Fibroblast of lung (primary cell): ENCODE results near the gene LMAN1L.

Experiments
- CTCF ChIP-seq, 2 donors: IDR thresholded peaks in 1 of 2; conservative IDR thresholded peaks in 1 of 2; 1 replicate in 1 of 2; 2 replicates in 1 of 2; pipeline ENCODE4 v1.5.1; 2011 to 2012; ENCODE audit warnings: low read length in 2 of 2, control low read depth in 1 of 2, inconsistent platforms in 1 of 2, low read depth in 1 of 2, mild to moderate bottlenecking in 1 of 2
- EZH2 ChIP-seq: IDR thresholded peaks from 2 replicates; pipeline ENCODE4 v1.5.1; 2012; ENCODE audit warnings: low read length, control low read depth, mild to moderate bottlenecking; ENCODE audit errors: missing control alignments

GRCh38 chr15:74829486-74829885 lies 16.9 kb downstream of the LMAN1L start:
- TF ChIP-seq CTCF (conservative IDR thresholded peaks at IDR 0.05 in 1 of 2, IDR thresholded peaks at IDR 0.05 in 1 of 2; ENCODE audit: low read depth in 1 of 2, low read length in 2 of 2) (no peak), EZH2 (no peak)
